H9 (cell line): ENCODE data around the gene EFCC1. TPM values are rescaled to one million over a fixed set of nuclear protein-coding genes. Genes with fewer than 3 reads are reported as not detected.

Experiments
- DNase-seq: peaks from one replicate; pipeline ENCODE4 v3.0.0-alpha.2; 2017
- H2AFZ ChIP-seq: one replicate; pipeline ENCODE4 v1.6.1; 2013; ENCODE audit warnings: mild to moderate bottlenecking, low read length, control low read depth, moderate library complexity
- H2AK5ac ChIP-seq: 2 replicates; pipeline ENCODE4 v1.6.1; 2013; ENCODE audit warnings: low read length, control low read depth, mixed read lengths; ENCODE audit not compliant: insufficient read length
- H2BK120ac ChIP-seq: one replicate; pipeline ENCODE4 v1.6.1; 2013; ENCODE audit warnings: low read depth, mild to moderate bottlenecking, low read length, control low read depth, inconsistent platforms; ENCODE audit not compliant: poor library complexity, severe bottlenecking
- H2BK12ac ChIP-seq: 2 replicates; pipeline ENCODE4 v1.6.1; 2013; ENCODE audit warnings: low read length, control low read depth, mixed read lengths, low read depth; ENCODE audit not compliant: insufficient read length
- H2BK15ac ChIP-seq: 2 replicates; pipeline ENCODE4 v1.6.1; 2013; ENCODE audit warnings: low read depth, low read length, control low read depth
- H2BK20ac ChIP-seq: one replicate; pipeline ENCODE4 v1.6.1; 2013; ENCODE audit warnings: low read depth, mild to moderate bottlenecking, low read length, control low read depth, inconsistent platforms; ENCODE audit not compliant: poor library complexity, severe bottlenecking
- H2BK5ac ChIP-seq: 2 replicates; pipeline ENCODE4 v1.6.1; 2013; ENCODE audit warnings: low read length, control low read depth, mixed read lengths; ENCODE audit not compliant: insufficient read length
- H3K14ac ChIP-seq: 2 replicates; pipeline ENCODE4 v1.6.1; 2013; ENCODE audit warnings: low read length, control low read depth; ENCODE audit not compliant: insufficient read depth
- H3K18ac ChIP-seq: 2 replicates; pipeline ENCODE4 v1.6.1; 2013; ENCODE audit warnings: low read depth, mild to moderate bottlenecking, mixed read lengths, low read length, control low read depth; ENCODE audit not compliant: insufficient read length
- H3K23ac ChIP-seq: 2 replicates; pipeline ENCODE4 v1.6.1; 2013; ENCODE audit warnings: low read length, control low read depth, mixed read lengths, low read depth; ENCODE audit not compliant: insufficient read length
- H3K23me2 ChIP-seq: 2 replicates; pipeline ENCODE4 v1.6.1; 2013; ENCODE audit warnings: low read depth, mild to moderate bottlenecking, mixed read lengths, low read length, control low read depth; ENCODE audit not compliant: insufficient read length, poor library complexity, severe bottlenecking
- H3K27ac ChIP-seq: 2 replicates; pipeline ENCODE4 v1.5.1; 2013; ENCODE audit warnings: low read length, control low read depth, mixed read lengths, low read depth; ENCODE audit not compliant: insufficient read length
- H3K27me3 ChIP-seq: 2 replicates; pipeline ENCODE4 v1.6.1; 2013; ENCODE audit warnings: low read length, control low read depth, inconsistent platforms; ENCODE audit not compliant: insufficient read depth
- H3K4ac ChIP-seq: 2 replicates; pipeline ENCODE4 v1.6.1; 2013; ENCODE audit warnings: low read depth, mild to moderate bottlenecking, control low read depth, inconsistent platforms, low read length, moderate library complexity
- H3K4me1 ChIP-seq: 2 replicates; pipeline ENCODE4 v1.6.1; 2013; ENCODE audit warnings: low read length, control low read depth, inconsistent platforms; ENCODE audit not compliant: insufficient read depth
- H3K4me2 ChIP-seq: 2 replicates; pipeline ENCODE4 v1.6.1; 2013; ENCODE audit warnings: low read length, control low read depth, mixed read lengths; ENCODE audit not compliant: insufficient read length, insufficient read depth
- H3K56ac ChIP-seq: 2 replicates; pipeline ENCODE4 v1.6.1; 2013; ENCODE audit warnings: low read depth, mild to moderate bottlenecking, mixed read lengths, low read length, control low read depth; ENCODE audit not compliant: insufficient read length
- H3K79me1 ChIP-seq: 2 replicates; pipeline ENCODE4 v1.6.1; 2013; ENCODE audit warnings: low read depth, mild to moderate bottlenecking, moderate library complexity, low read length, control low read depth, inconsistent platforms; ENCODE audit not compliant: insufficient read depth, poor library complexity, severe bottlenecking
- H3K79me2 ChIP-seq: 2 replicates; pipeline ENCODE4 v1.6.1; 2013; ENCODE audit warnings: low read length, control low read depth, inconsistent platforms; ENCODE audit not compliant: insufficient read depth
- H3K9ac ChIP-seq: 2 replicates; pipeline ENCODE4 v1.6.1; 2013; ENCODE audit warnings: low read length, control low read depth, mixed read lengths; ENCODE audit not compliant: insufficient read length; ENCODE audit errors: extremely low read depth
- H3K9me3 ChIP-seq: one replicate; pipeline ENCODE4 v1.6.1; 2013; ENCODE audit warnings: low read depth, low read length, inconsistent platforms; ENCODE audit not compliant: control insufficient read depth
- H3T11ph ChIP-seq: one replicate; pipeline ENCODE4 v1.6.1; 2013; ENCODE audit warnings: mild to moderate bottlenecking, low read length, control low read depth, inconsistent platforms
- H4K20me1 ChIP-seq: one replicate; pipeline ENCODE4 v1.6.1; 2013; ENCODE audit not compliant: control insufficient read depth, insufficient read length, insufficient read depth
- H4K5ac ChIP-seq: 2 replicates; pipeline ENCODE4 v1.6.1; 2013; ENCODE audit warnings: low read depth, mild to moderate bottlenecking, mixed read lengths, low read length, control low read depth; ENCODE audit not compliant: insufficient read length
- H4K8ac ChIP-seq: replicated peaks from 2 replicates; pipeline ENCODE4 v1.6.1; 2013; ENCODE audit warnings: low read length, control low read depth, mixed read lengths, low read depth; ENCODE audit not compliant: insufficient read length
- H4K91ac ChIP-seq: 2 replicates; pipeline ENCODE4 v1.6.1; 2013; ENCODE audit warnings: low read depth, mild to moderate bottlenecking, moderate library complexity, mixed read lengths, low read length, control low read depth; ENCODE audit not compliant: insufficient read length
- H3K27ac Mint-ChIP-seq, 3 experiments: 2 replicates in 2 of 3; 3 replicates in 1 of 3; pipeline ENCODE4 v1.8.0; 2020 to 2021; ENCODE audit warnings: mixed read lengths in 3 of 3, mild to moderate bottlenecking in 1 of 3, moderate library complexity in 1 of 3
- H3K27me3 Mint-ChIP-seq: 2 replicates; pipeline ENCODE4 v1.8.0; 2021; ENCODE audit warnings: low read depth, mild to moderate bottlenecking, moderate library complexity, mixed read lengths
- H3K36me3 Mint-ChIP-seq, 3 experiments: 2 replicates in 2 of 3; 3 replicates in 1 of 3; pipeline ENCODE4 v1.8.0; 2020 to 2021; ENCODE audit warnings: low read depth in 3 of 3, mixed read lengths in 3 of 3; ENCODE audit not compliant: insufficient read depth in 1 of 3
- H3K4me1 Mint-ChIP-seq, 2 experiments: 2 replicates each; pipeline ENCODE4 v1.8.0; 2020; ENCODE audit warnings: mixed read lengths in 2 of 2
- H3K4me3 Mint-ChIP-seq, 2 experiments: 2 replicates in 1 of 2; 3 replicates in 1 of 2; pipeline ENCODE4 v1.8.0; 2020 to 2021; ENCODE audit warnings: mild to moderate bottlenecking in 2 of 2, mixed read lengths in 2 of 2, moderate library complexity in 1 of 2
- H3K9me3 Mint-ChIP-seq, 2 experiments: 2 replicates in 1 of 2; 3 replicates in 1 of 2; pipeline ENCODE4 v1.8.0; 2020; ENCODE audit warnings: mild to moderate bottlenecking in 2 of 2, mixed read lengths in 2 of 2, moderate library complexity in 1 of 2
- CTCF ChIP-seq: fragments of 200-600 bp; sonication (generic); conservative IDR thresholded peaks from 3 replicates; pipeline ENCODE4 v1.8.0; 2021; ENCODE audit warnings: antibody characterized with exemption, mild to moderate bottlenecking
- WGBS: extraction: QIAGEN DNeasy Blood & Tissue Kit; methylation state at CpG from one replicate; pipeline ENCODE4 v1.1.7; 2013; ENCODE audit warnings: missing lambda C conversion rate, low lambda C conversion rate, mixed read lengths; ENCODE audit not compliant: insufficient read length; ENCODE audit errors: extremely low coverage; 5-methylcytosine and 5-hydroxymethylcytosine counted together
- total RNA-seq: library from RNA; stranded (reverse); gene quantifications from 2 replicates; pipeline ENCODE4 v1.2.1, GENCODE V29; 2021

The EFCC1 gene
- total RNA-seq, 1 experiment from 2014 or later = 0.09 TPM

- no peak overlapping the region for H2BK20ac ChIP-seq
- no peak overlapping the region for H3K18ac ChIP-seq
- Mint-ChIP-seq H3K27me3 (peaks cover 19% of the 10 kb centered on the region), H3K9me3 (peaks cover 0 to under 1% of the 10 kb centered on the region in 2 experiments; a peak in 1 of 5 replicates), H3K4me1 (peaks cover 0 to 8% of the 10 kb centered on the region in 2 experiments; a peak in 2 of 4 replicates), H3K4me3 (no peak overlapping the region), H3K27ac (no peak overlapping the region), H3K36me3 (no peaks in the 10 kb centered on the region)
- H3K4ac ChIP-seq = no peak overlapping the region
- H2AK5ac ChIP-seq = no peak overlapping the region
- no peak overlapping the region for H2BK120ac ChIP-seq
- H3K14ac ChIP-seq = no peak overlapping the region
- no peaks in the 10 kb centered on the region for H3K23me2 ChIP-seq
- H3K4me2 ChIP-seq = no peak overlapping the region
- H2AFZ ChIP-seq = no peak overlapping the region
- H3K4me1 ChIP-seq = no peaks in the 10 kb centered on the region
- H4K91ac ChIP-seq = no peak overlapping the region
- H4K8ac ChIP-seq = no peak overlapping the region
- no peak for TF ChIP-seq CTCF
- no peak overlapping the region for H2BK12ac ChIP-seq
- no peak overlapping the region for H2BK5ac ChIP-seq
- DNase-seq = no peak
- H3K56ac ChIP-seq = no peak overlapping the region
- H3T11ph ChIP-seq = no peak overlapping the region
- WGBS = no CpG with 5 or more reads among the region's 3 CpGs
- H3K9me3 ChIP-seq = no peaks in the 10 kb centered on the region
- no peak overlapping the region for H3K23ac ChIP-seq
- H2BK15ac ChIP-seq = no peak overlapping the region
- H3K27me3 ChIP-seq = no peaks in the 10 kb centered on the region; the same call in 1 of the 2 replicates
- H3K27ac ChIP-seq = no peak overlapping the region
- no peak overlapping the region for H3K9ac ChIP-seq
- no peaks in the 10 kb centered on the region for H4K20me1 ChIP-seq
- H4K5ac ChIP-seq = no peak overlapping the region
- no peaks in the 10 kb centered on the region for H3K79me1 ChIP-seq
- no peaks in the 10 kb centered on the region for H3K79me2 ChIP-seq
Observed at GRCh38 chr3:128965818-128966217, 35.3 kb upstream of the EFCC1 start.
